ENCODE measurements around the gene NCEH1.

NCEH1 gene

DNA sequence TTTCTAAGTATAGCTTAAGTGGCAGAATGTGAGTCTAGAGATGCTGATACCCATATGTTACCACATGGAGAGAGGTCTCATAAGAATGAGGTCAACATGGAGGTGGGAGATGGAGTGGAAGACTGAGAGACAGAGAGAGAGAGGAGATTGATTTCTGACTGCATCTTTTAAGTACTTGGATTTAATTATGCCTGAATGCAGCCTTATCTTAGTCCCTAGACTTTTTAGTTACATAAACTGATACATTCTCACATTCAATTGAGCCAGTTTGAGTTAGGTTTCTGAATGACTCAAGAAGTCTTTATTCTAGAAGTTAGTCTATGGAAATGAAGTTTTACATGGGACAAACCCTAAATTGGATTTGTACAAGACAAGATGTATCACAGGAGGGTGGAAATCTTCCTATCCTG is 129.1 kb downstream of the NCEH1 start:
- Histone ChIP-seq H3K9ac (ENCODE audit: low read depth, low read length) (no peak overlapping the region), H3K9me3 (ENCODE audit: control insufficient read depth, insufficient read depth, low read length) (no peaks in the 10 kb centered on the region), H3K27me3 (ENCODE audit: control insufficient read depth, insufficient read depth, low read length) (no peaks in the 10 kb centered on the region), H3K36me3 (ENCODE audit: control insufficient read depth, insufficient read depth, low read length) (no peaks in the 10 kb centered on the region), H3K4me1 (ENCODE audit: control insufficient read depth, insufficient read depth, low read length) (no peaks in the 10 kb centered on the region), H3K4me3 (ENCODE audit: low read depth, low read length) (no peak overlapping the region)

DNA sequence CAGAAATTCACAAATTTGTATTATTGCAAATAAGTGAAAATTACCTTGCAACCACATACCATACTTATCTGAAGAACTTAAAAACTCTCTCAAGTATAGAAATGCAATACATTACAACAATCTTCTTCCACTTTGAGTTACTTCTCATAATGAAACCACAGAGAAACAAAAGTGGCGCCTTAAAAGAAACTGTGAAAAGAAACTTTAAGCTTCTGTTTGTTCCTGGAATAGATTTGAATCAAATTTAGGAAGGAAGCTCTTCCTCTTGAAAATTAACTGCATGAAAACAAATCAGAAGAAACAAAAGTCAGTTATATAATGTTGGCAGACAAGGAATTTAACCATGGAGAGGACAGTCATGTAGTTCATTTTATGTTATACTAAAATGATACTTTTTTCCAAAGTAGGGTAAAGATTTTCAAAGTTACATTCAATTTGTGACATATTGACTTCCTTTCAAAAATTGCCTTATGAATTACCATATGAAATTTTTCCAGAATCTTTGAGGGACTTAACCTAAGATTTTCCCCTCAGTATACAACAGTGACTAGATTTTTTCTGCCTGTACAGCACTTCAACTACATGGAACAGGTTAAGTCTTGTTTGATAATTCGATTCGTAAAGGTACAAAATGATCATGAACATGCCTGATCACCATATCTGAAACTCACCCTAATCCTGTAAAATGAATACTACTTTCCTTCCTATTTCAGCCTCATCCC is 130.0 kb downstream of the NCEH1 start:
- Histone ChIP-seq H3K9ac (ENCODE audit: low read depth, low read length) (no peak overlapping the region), H3K36me3 (ENCODE audit: control insufficient read depth, insufficient read depth, low read length) (no peaks in the 10 kb centered on the region), H3K4me3 (ENCODE audit: low read depth, low read length) (no peak overlapping the region)

More for the DNA sequence above, 130.0 kb downstream of the NCEH1 start:
- Histone ChIP-seq H3K27me3 (ENCODE audit: control insufficient read depth, insufficient read depth, low read length) (no peaks in the 10 kb centered on the region), H3K4me1 (ENCODE audit: control insufficient read depth, insufficient read depth, low read length) (no peaks in the 10 kb centered on the region), H3K9me3 (ENCODE audit: control insufficient read depth, insufficient read depth, low read length) (no peaks in the 10 kb centered on the region)
